Erythroblast (primary cell): ENCODE data around the gene PIP5K1B.

Source experiments
- GATA1 ChIP-seq: IDR thresholded peaks from 2 replicates; pipeline ENCODE4 v1.6.1; 2011; ENCODE audit warnings: low read depth, mild to moderate bottlenecking, control low read depth, low read length, moderate library complexity
- POLR2A ChIP-seq: IDR thresholded peaks from 2 replicates; pipeline ENCODE4 v1.6.1; 2011; ENCODE audit warnings: mild to moderate bottlenecking, low read length

- TF ChIP-seq POLR2A (no peak), GATA1 (no peak)
Observed at GRCh38 chr9:69044240-69045219, 339.5 kb downstream of the PIP5K1B start.
